SK-N-MC (cell line): ENCODE results near the gene GALNT9.
A peak's percentile ranks its signal among the peaks of the same experiment; 100 is the strongest.

ENCODE experiments used
- DNase-seq: peaks from one replicate; pipeline ENCODE4 v3.0.0-alpha.2; 2011; ENCODE audit warnings: low read depth, low spot score
- H3K27ac ChIP-seq: fragments of 200-600 bp; sonication (generic); 2 replicates; pipeline ENCODE4 v1.5.1; 2016; ENCODE audit warnings: mixed run types
- H3K36me3 ChIP-seq: fragments of 200-600 bp; sonication (generic); 2 replicates; pipeline ENCODE4 v1.6.1; 2017; ENCODE audit warnings: antibody characterized with exemption, low read length, mixed read lengths; ENCODE audit not compliant: insufficient read depth
- H3K4me3 ChIP-seq: fragments of 200-600 bp; sonication (generic); 2 replicates; pipeline ENCODE4 v1.5.1; 2016
- H3K9ac ChIP-seq: fragments of 200-600 bp; sonication (generic); 2 replicates; pipeline ENCODE4 v1.8.0; 2017; ENCODE audit warnings: mixed run types, mixed read lengths; ENCODE audit not compliant: insufficient read length
- H3K9me3 ChIP-seq: fragments of 200-600 bp; sonication (generic); 2 replicates; pipeline ENCODE4 v1.6.1; 2017; ENCODE audit warnings: low read depth, mild to moderate bottlenecking, antibody characterized with exemption, low read length, moderate library complexity, mixed read lengths
- EZH2 ChIP-seq: fragments of 200-600 bp; sonication (generic); IDR thresholded peaks from one replicate; pipeline ENCODE4 v1.6.1; 2017; ENCODE audit warnings: antibody characterized with exemption
- FOXP2 ChIP-seq: optimal IDR thresholded peaks from 2 replicates; pipeline ENCODE3; 2011; ENCODE audit warnings: mild to moderate bottlenecking, moderate library complexity; ENCODE audit not compliant: insufficient read depth; ENCODE audit errors: extremely low read length, control extremely low read depth
- POLR2AphosphoS5 ChIP-seq: IDR thresholded peaks from 2 replicates; pipeline ENCODE4 v1.6.1; 2012; ENCODE audit warnings: mild to moderate bottlenecking, low read depth, low read length, borderline replicate concordance

Gene GALNT9

GRCh38 chr12:132229926-132230325, 99.5 kb downstream of the GALNT9 start:
- no peak overlapping the region for H3K9ac ChIP-seq
- H3K9me3 ChIP-seq, result no peaks in the 10 kb centered on the region
- TF ChIP-seq POLR2AphosphoS5 (no peak), EZH2 (no peak), FOXP2 (no peak)
- H3K4me3 ChIP-seq, result no peak overlapping the region
- DNase-seq, result no peak
- H3K36me3 ChIP-seq, result no peaks in the 10 kb centered on the region
- no peak overlapping the region for H3K27ac ChIP-seq

- Histone ChIP-seq H3K36me3 (no peaks in the 10 kb centered on the region), H3K27ac (no peak overlapping the region), H3K9ac (no peak overlapping the region), H3K4me3 (no peak overlapping the region), H3K9me3 (no peaks in the 10 kb centered on the region)
- DNase-seq, result no peak
- TF ChIP-seq EZH2, result no peak
- TF ChIP-seq POLR2AphosphoS5, result no peak
- TF ChIP-seq FOXP2, result no peak
Measured at GRCh38 chr12:132229193-132229760, 100.1 kb downstream of the GALNT9 start.

GRCh38 chr12:132228476-132229192, 100.8 kb downstream of the GALNT9 start:
- Histone ChIP-seq H3K36me3 (no peaks in the 10 kb centered on the region), H3K9me3 (no peaks in the 10 kb centered on the region), H3K4me3 (no peak overlapping the region), H3K9ac (no peak overlapping the region), H3K27ac (no peak overlapping the region)
- TF ChIP-seq EZH2 (no peak), FOXP2 (no peak), POLR2AphosphoS5 (no peak)
- DNase-seq, result no peak

GRCh38 chr12:132227782-132228475, 101.5 kb downstream of the GALNT9 start:
- peak overlapping the region; percentile 73 for H3K4me3 ChIP-seq
- no peaks in the 10 kb centered on the region for H3K36me3 ChIP-seq
- H3K9ac ChIP-seq, result peak overlapping the region; percentile 43
- peak overlapping the region; percentile 95 for H3K27ac ChIP-seq
- no peak for DNase-seq
- no peaks in the 10 kb centered on the region for H3K9me3 ChIP-seq
- no peak for TF ChIP-seq FOXP2
- no peak for TF ChIP-seq EZH2
- TF ChIP-seq POLR2AphosphoS5, result no peak

GRCh38 chr12:132227118-132227517, 102.3 kb downstream of the GALNT9 start:
- Histone ChIP-seq H3K27ac (peak overlapping the region; percentile 95), H3K36me3 (no peaks in the 10 kb centered on the region), H3K9me3 (no peaks in the 10 kb centered on the region), H3K9ac (peak overlapping the region; percentile 43), H3K4me3 (peak overlapping the region; percentile 73)
- no peak for TF ChIP-seq FOXP2
- no peak for DNase-seq

GRCh38 chr12:132226604-132227003, 102.8 kb downstream of the GALNT9 start:
- TF ChIP-seq EZH2, result no peak
- no peak for TF ChIP-seq FOXP2
- no peak for TF ChIP-seq POLR2AphosphoS5
- Histone ChIP-seq H3K27ac (peak overlapping the region; percentile 95), H3K36me3 (no peaks in the 10 kb centered on the region)

GRCh38 chr12:132225214-132225613, 104.2 kb downstream of the GALNT9 start:
- TF ChIP-seq FOXP2 (no peak), EZH2 (no peak), POLR2AphosphoS5 (no peak)
- H3K9ac ChIP-seq, result no peak overlapping the region
- H3K27ac ChIP-seq, result peak overlapping the region; percentile 42; the same call in 1 of the 2 replicates
- no peak overlapping the region for H3K4me3 ChIP-seq
- DNase-seq, result no peak
- H3K9me3 ChIP-seq, result no peaks in the 10 kb centered on the region
- no peaks in the 10 kb centered on the region for H3K36me3 ChIP-seq

More at GRCh38 chr12:132226604-132227003, 102.8 kb downstream of the GALNT9 start:
- Histone ChIP-seq H3K4me3 (peak overlapping the region; percentile 73), H3K9ac (no peak overlapping the region), H3K9me3 (no peaks in the 10 kb centered on the region)
- DNase-seq, result no peak

- no peak for DNase-seq
Measured at GRCh38 chr12:132224484-132224883, 104.9 kb downstream of the GALNT9 start.

More at GRCh38 chr12:132224484-132224883, 104.9 kb downstream of the GALNT9 start:
- Histone ChIP-seq H3K4me3 (no peak overlapping the region), H3K9ac (no peak overlapping the region), H3K36me3 (no peaks in the 10 kb centered on the region), H3K9me3 (no peaks in the 10 kb centered on the region), H3K27ac (peak overlapping the region; percentile 39)
- TF ChIP-seq POLR2AphosphoS5 (no peak), EZH2 (no peak), FOXP2 (no peak)
